IMR-90 (cell line): ENCODE measurements around the gene RAB11FIP3. TPM values are rescaled to one million over a fixed set of nuclear protein-coding genes. Genes with fewer than 3 reads are reported as not detected.

Experiments used
- ATAC-seq: fragments of 200-7000 bp; cut with Tn5 transposase; 2 replicates; pipeline ENCODE4 v1.9.1; 2020; ENCODE audit warnings: low read depth, mild to moderate bottlenecking, moderate library complexity
- BruUV-seq: library from RNA; stranded (reverse); fragments of 400-500 nt; replicated peaks from 2 replicates; lab custom pipeline; 2021; lab: Mats Ljungman, UMichigan
- CTCF ChIA-PET: fragments of 300-600 bp; formaldehyde crosslinking; extraction: SDS; loops from one replicate; lab custom pipeline; 2021; ENCODE audit warnings: antibody characterized with exemption; lab: Yijun Ruan, JAX
- POLR2A ChIA-PET: fragments of 300-600 bp; sonication (Branson Sonifier 250); formaldehyde crosslinking; loops from one replicate; lab custom pipeline; 2022; ENCODE audit warnings: antibody characterized with exemption; ENCODE audit not compliant: unreplicated experiment; lab: Charles Lee
- DNase-seq: peaks from one replicate; pipeline ENCODE4 v3.0.0; 2013
- H2AFZ ChIP-seq: replicated peaks from 2 replicates; pipeline ENCODE3; 2013; ENCODE audit warnings: low read length, mild to moderate bottlenecking; ENCODE audit not compliant: poor library complexity
- H2AK5ac ChIP-seq: 2 replicates; pipeline ENCODE4 v1.6.1; 2013; ENCODE audit warnings: low read depth, low read length, inconsistent platforms
- H2AK9ac ChIP-seq: replicated peaks from 2 replicates; pipeline ENCODE3; 2013; ENCODE audit warnings: mild to moderate bottlenecking, low read depth, low read length, moderate library complexity; ENCODE audit not compliant: poor library complexity
- H2BK120ac ChIP-seq: 2 replicates; pipeline ENCODE4 v1.6.1; 2013; ENCODE audit warnings: low read depth, low read length, inconsistent platforms
- H2BK15ac ChIP-seq: 3 replicates; pipeline ENCODE4 v1.6.1; 2013; ENCODE audit warnings: low read depth, low read length, inconsistent platforms
- H2BK20ac ChIP-seq: 2 replicates; pipeline ENCODE4 v1.6.1; 2013; ENCODE audit warnings: low read depth, mild to moderate bottlenecking, inconsistent platforms, low read length, moderate library complexity
- H2BK5ac ChIP-seq: 2 replicates; pipeline ENCODE4 v1.6.1; 2013; ENCODE audit warnings: mild to moderate bottlenecking, low read depth, low read length, inconsistent platforms; ENCODE audit not compliant: poor library complexity, severe bottlenecking
- H3K14ac ChIP-seq: replicated peaks from 2 replicates; pipeline ENCODE4 v1.6.1; 2013; ENCODE audit warnings: low read depth, low read length, inconsistent platforms
- H3K18ac ChIP-seq: 2 replicates; pipeline ENCODE4 v1.6.1; 2013; ENCODE audit warnings: low read depth, low read length, control low read depth
- H3K23ac ChIP-seq: 2 replicates; pipeline ENCODE4 v1.6.1; 2013; ENCODE audit warnings: low read depth, low read length, inconsistent platforms
- H3K27ac ChIP-seq: 2 replicates; pipeline ENCODE4 v1.5.1; 2013; ENCODE audit warnings: mild to moderate bottlenecking, control low read depth, low read length; ENCODE audit not compliant: insufficient read depth
- H3K27me3 ChIP-seq: 2 replicates; pipeline ENCODE4 v1.6.1; 2013; ENCODE audit warnings: low read length; ENCODE audit not compliant: control insufficient read depth, insufficient read depth
- H3K36me3 ChIP-seq: 2 replicates; pipeline ENCODE4 v1.6.1; 2013; ENCODE audit warnings: low read length, mixed read lengths; ENCODE audit not compliant: control insufficient read depth, insufficient read depth
- H3K4ac ChIP-seq: 2 replicates; pipeline ENCODE4 v1.6.1; 2013; ENCODE audit warnings: low read depth, low read length, inconsistent platforms
- H3K4me1 ChIP-seq: 2 replicates; pipeline ENCODE4 v1.6.1; 2013; ENCODE audit warnings: low read length, mixed read lengths; ENCODE audit not compliant: control insufficient read depth, insufficient read depth
- H3K4me2 ChIP-seq: 2 replicates; pipeline ENCODE4 v1.6.1; 2013; ENCODE audit warnings: low read depth, mild to moderate bottlenecking, control low read depth, low read length, moderate library complexity
- H3K4me3 ChIP-seq: 2 replicates; pipeline ENCODE4 v1.5.1; 2013; ENCODE audit warnings: low read depth, mild to moderate bottlenecking, control low read depth, low read length, moderate library complexity; ENCODE audit not compliant: insufficient read depth
- H3K56ac ChIP-seq: 2 replicates; pipeline ENCODE4 v1.6.1; 2013; ENCODE audit warnings: low read length, inconsistent platforms; ENCODE audit not compliant: insufficient read depth; ENCODE audit errors: extremely low read depth
- H3K79me1 ChIP-seq, 2 experiments: 2 replicates each; pipeline ENCODE4 v1.6.1; 2013; ENCODE audit warnings: low read length in 2 of 2, inconsistent platforms in 1 of 2, low read depth in 1 of 2
- H3K9ac ChIP-seq: 2 replicates; pipeline ENCODE4 v1.6.1; 2013; ENCODE audit warnings: low read depth, low read length, control low read depth
- H3K9me1 ChIP-seq: 2 replicates; pipeline ENCODE4 v1.6.1; 2013; ENCODE audit warnings: low read length, inconsistent platforms; ENCODE audit not compliant: insufficient read depth
- H3K9me3 ChIP-seq: 2 replicates; pipeline ENCODE4 v1.6.1; 2013; ENCODE audit warnings: low read length; ENCODE audit not compliant: control insufficient read depth, insufficient read depth
- H4K20me1 ChIP-seq: 2 replicates; pipeline ENCODE4 v1.6.1; 2013; ENCODE audit warnings: low read length, inconsistent platforms; ENCODE audit not compliant: insufficient read depth
- H4K5ac ChIP-seq: 2 replicates; pipeline ENCODE4 v1.6.1; 2013; ENCODE audit warnings: mild to moderate bottlenecking, low read depth, low read length, control low read depth
- H4K8ac ChIP-seq, 2 experiments: 2 replicates each; pipeline ENCODE4 v1.6.1; 2013; ENCODE audit warnings: low read depth in 2 of 2, low read length in 2 of 2, control low read depth in 1 of 2, inconsistent platforms in 1 of 2
- H4K91ac ChIP-seq: 2 replicates; pipeline ENCODE4 v1.6.1; 2013; ENCODE audit warnings: low read depth, low read length, inconsistent platforms; ENCODE audit not compliant: insufficient read depth
- BHLHE40 ChIP-seq: fragments of 150-350 bp; IDR thresholded peaks from 2 replicates; pipeline ENCODE4 v1.6.1; 2016; ENCODE audit warnings: mild to moderate bottlenecking, low read depth, low read length
- CEBPB ChIP-seq: IDR thresholded peaks from 2 replicates; pipeline ENCODE4 v1.6.1; 2012; ENCODE audit warnings: low read depth, low read length, improper control_type of control experiment
- CHD1 ChIP-seq: IDR thresholded peaks from 2 replicates; pipeline ENCODE4 v1.6.1; 2012; ENCODE audit warnings: low read depth, low read length, improper control_type of control experiment
- CTCF ChIP-seq: conservative IDR thresholded peaks from 2 replicates; pipeline ENCODE4 v1.5.1; 2012; ENCODE audit warnings: mild to moderate bottlenecking, low read depth, low read length, improper control_type of control experiment
- ELK1 ChIP-seq: fragments of 150-350 bp; IDR thresholded peaks from 2 replicates; pipeline ENCODE4 v1.6.1; 2016; ENCODE audit warnings: low read depth, mild to moderate bottlenecking, low read length, moderate library complexity, borderline replicate concordance
- FOS ChIP-seq: fragments of 150-350 bp; IDR thresholded peaks from 2 replicates; pipeline ENCODE4 v1.6.1; 2016; ENCODE audit warnings: low read depth, low read length
- MAFK ChIP-seq: IDR thresholded peaks from 2 replicates; pipeline ENCODE4 v1.6.1; 2012; ENCODE audit warnings: low read depth, low read length, improper control_type of control experiment
- MAZ ChIP-seq: IDR thresholded peaks from 2 replicates; pipeline ENCODE4 v1.6.1; 2012; ENCODE audit warnings: low read depth, mild to moderate bottlenecking, low read length, improper control_type of control experiment, moderate library complexity, borderline replicate concordance
- MXI1 ChIP-seq: IDR thresholded peaks from 2 replicates; pipeline ENCODE4 v1.6.1; 2012; ENCODE audit warnings: low read depth, mild to moderate bottlenecking, low read length, moderate library complexity, borderline replicate concordance
- NFE2L2 ChIP-seq: fragments of 150-350 bp; IDR thresholded peaks from 2 replicates; pipeline ENCODE4 v1.6.1; 2016; ENCODE audit warnings: low read depth, mild to moderate bottlenecking, low read length
- POLR2A ChIP-seq: IDR thresholded peaks from 2 replicates; pipeline ENCODE4 v1.6.1; 2012; ENCODE audit warnings: mild to moderate bottlenecking, low read depth, low read length
- RAD21 ChIP-seq: IDR thresholded peaks from 2 replicates; pipeline ENCODE4 v1.6.1; 2012; ENCODE audit warnings: low read length, improper control_type of control experiment
- RCOR1 ChIP-seq: IDR thresholded peaks from 2 replicates; pipeline ENCODE4 v1.6.1; 2012; ENCODE audit warnings: mild to moderate bottlenecking, low read length, improper control_type of control experiment; ENCODE audit not compliant: insufficient replicate concordance
- RFX5 ChIP-seq: IDR thresholded peaks from 2 replicates; pipeline ENCODE4 v1.8.0; 2012; ENCODE audit warnings: low read depth, mild to moderate bottlenecking, low read length, moderate library complexity
- SMC3 ChIP-seq: fragments of 150-350 bp; IDR thresholded peaks from 2 replicates; pipeline ENCODE4 v1.6.1; 2016; ENCODE audit warnings: low read depth, mild to moderate bottlenecking, antibody characterized with exemption, low read length, moderate library complexity
- USF2 ChIP-seq: fragments of 150-350 bp; IDR thresholded peaks from 2 replicates; pipeline ENCODE4 v1.6.1; 2017; ENCODE audit warnings: mild to moderate bottlenecking, antibody characterized with exemption, low read length, low read depth
- WGBS, 2 experiments: methylation state at CpG; one replicate each; pipeline versions ENCODE4 v1.1.5 to v1.1.7; 2013; ENCODE audit warnings: missing lambda C conversion rate in 2 of 2; ENCODE audit not compliant: insufficient read length in 1 of 2; ENCODE audit errors: extremely low coverage in 2 of 2; 5-methylcytosine and 5-hydroxymethylcytosine counted together
- dilution Hi-C: fragments of 300-500 bp; cut with HindIII; formaldehyde crosslinking; loops from one replicate; pipeline ENCODE4 v1.14.3; 2018; ENCODE audit warnings: low sequenced_read_pairs; ENCODE audit not compliant: unreplicated experiment
- in situ Hi-C: fragments of 300-500 bp; cut with MboI; formaldehyde crosslinking; loops from 3 replicates; pipeline ENCODE4 v1.14.3; 2019; ENCODE audit warnings: low sequenced_read_pairs, inconsistent platforms, mixed read lengths
- intact Hi-C: fragments of 100-400 bp; cut with micrococcal nuclease; formaldehyde crosslinking; loops from 2 replicates; pipeline ENCODE4 v1.10.0; 2022
- polyA plus RNA-seq, 3 experiments: library from polyadenylated mRNA; depleted of rRNA; stranded (reverse); fragments of >200 nt; gene quantifications; 2 replicates each; pipeline ENCODE4 v1.2.3, GENCODE V29; 2012; ENCODE audit warnings: low replicate concordance in 1 of 3
- total RNA-seq: library from RNA; depleted of rRNA; stranded (reverse); fragments of >200 nt; gene quantifications from 2 replicates; pipeline ENCODE4 v1.2.3, GENCODE V29; 2012

Gene RAB11FIP3
- total and polyA plus RNA-seq, 2 of the 4 experiments (the other 2 are of a cell fraction), result 7.5 to 22.5 TPM

- in situ Hi-C loops (no loop called here), intact Hi-C loops (no loop called here), dilution Hi-C loops (no loop called here)
- CTCF ChIA-PET, result no interaction called here
- no peak overlapping the region for H4K5ac ChIP-seq
- no peak overlapping the region for H2AK9ac ChIP-seq
- H2BK20ac ChIP-seq, result no peak overlapping the region
- TF ChIP-seq CHD1, result no peak
- no peak for TF ChIP-seq BHLHE40
- no peak for TF ChIP-seq USF2
- TF ChIP-seq FOS, result no peak
- TF ChIP-seq CEBPB, result no peak
- TF ChIP-seq NFE2L2, result no peak
- TF ChIP-seq RAD21, result no peak
- no peak for TF ChIP-seq RCOR1
- TF ChIP-seq SMC3, result no peak
- no peak for TF ChIP-seq MAFK
- TF ChIP-seq MAZ, result no peak
- TF ChIP-seq POLR2A, result no peak
- no peak for TF ChIP-seq CTCF
- no peak for TF ChIP-seq MXI1
- TF ChIP-seq RFX5, result no peak
- no peak for TF ChIP-seq ELK1
- H4K20me1 ChIP-seq, result no peaks in the 10 kb centered on the region
- ATAC-seq (no peak), DNase-seq (no peak)
- no peak overlapping the region for H2BK5ac ChIP-seq
- WGBS, 2 experiments, result no CpG with 5 or more reads among the region's 6 CpGs
- H3K27ac ChIP-seq, result no peak overlapping the region
- no peaks in the 10 kb centered on the region for H3K9me3 ChIP-seq
- H2BK120ac ChIP-seq, result no peak overlapping the region
- H2AK5ac ChIP-seq, result no peak overlapping the region
- H3K79me1 ChIP-seq, result no peaks in the 10 kb centered on the region; a peak in 1 of 4 replicates
- H2BK15ac ChIP-seq, result no peak overlapping the region
- H3K9me1 ChIP-seq, result 0 out of 2 replicates have a peak, but pooled peaks cover 3% of the 10 kb centered on the region
- no peak overlapping the region for H3K56ac ChIP-seq
- peaks cover 25% of the 10 kb centered on the region; the same call in 1 of the 2 replicates for H3K36me3 ChIP-seq
- no peak overlapping the region for H4K91ac ChIP-seq
- no peak overlapping the region for H3K4me2 ChIP-seq
- H3K18ac ChIP-seq, result no peak overlapping the region
- no peak overlapping the region for H3K9ac ChIP-seq
- H4K8ac ChIP-seq, result no peak overlapping the region
- H3K4me3 ChIP-seq, result no peak overlapping the region
- no peak overlapping the region for H2AFZ ChIP-seq
- BruUV-seq, result no TSS peak
- POLR2A ChIA-PET, result no interaction called here
- no peak overlapping the region for H3K14ac ChIP-seq
- H3K4me1 ChIP-seq, result no peaks in the 10 kb centered on the region
- no peaks in the 10 kb centered on the region for H3K27me3 ChIP-seq
- H3K23ac ChIP-seq, result no peak overlapping the region
- H3K4ac ChIP-seq, result no peak overlapping the region
These were observed 82.5 kb downstream of the RAB11FIP3 start for GRCh38 chr16:507996-508395.
